Renal cortical epithelial cell (primary cell): ENCODE data around the gene CHST15. TPM values are rescaled to one million over a fixed set of nuclear protein-coding genes. Genes with fewer than 3 reads are reported as not detected.
"Not testable (repeated sequence)": the region's sequence is repeated elsewhere in the genome, so short reads cannot be mapped to it uniquely, and the experiment has no call there.

ENCODE experiments used
- DNase-seq: peaks from one replicate; pipeline ENCODE4 v3.0.0-alpha.2; 2011; ENCODE audit warnings: low read depth
- total RNA-seq: library from RNA; depleted of rRNA; stranded (reverse); fragments of >200 nt; gene quantifications from 2 replicates; pipeline ENCODE4 v1.2.3, GENCODE V29; 2014

Gene CHST15
- total RNA-seq, 1 donor from 2014 or later, result 38.3 TPM

GRCh38 chr10:124099604-124100003, 6.2 kb upstream of the CHST15 start:
- no peak for DNase-seq

DNA sequence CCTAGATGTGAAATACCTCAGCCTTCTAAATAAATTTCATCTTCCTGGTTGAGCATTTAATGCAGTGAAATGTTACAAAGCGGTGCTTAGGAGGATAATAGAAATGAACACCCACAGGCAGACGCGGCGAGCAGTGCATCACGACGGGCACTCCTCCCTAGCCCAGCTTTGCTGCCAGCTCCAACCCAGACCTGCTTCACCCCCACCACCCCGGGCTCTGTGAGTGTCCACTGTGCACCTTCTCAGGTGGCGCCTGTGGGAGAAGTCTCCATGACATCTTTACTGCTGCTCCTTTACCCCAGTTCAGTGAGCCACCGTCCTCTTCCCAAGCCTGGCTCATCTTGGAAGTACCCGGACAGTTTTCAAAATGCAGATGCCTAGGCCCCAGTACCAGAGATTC, 5.2 kb upstream of the CHST15 start:
- DNase-seq, result no peak

DNA sequence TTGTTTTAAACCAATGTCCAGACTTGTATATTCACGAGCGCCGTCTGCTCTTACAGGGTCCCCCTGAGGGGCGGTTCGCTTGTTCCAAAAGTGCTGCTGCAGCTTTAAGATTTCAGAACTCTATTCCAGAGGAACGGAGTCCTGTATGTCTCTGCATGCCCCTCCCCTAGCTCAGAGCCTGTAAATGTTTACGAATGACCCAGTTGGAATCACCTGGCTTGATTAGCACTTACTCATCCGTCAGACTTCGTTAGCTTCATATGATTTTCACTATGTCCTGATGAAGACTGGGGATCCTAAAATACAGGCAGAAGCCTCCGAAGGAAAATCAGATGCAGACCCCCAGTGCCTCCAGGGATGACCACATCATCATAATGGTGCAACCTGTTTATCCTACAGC, 4.5 kb upstream of the CHST15 start:
- DNase-seq, result no peak

DNA sequence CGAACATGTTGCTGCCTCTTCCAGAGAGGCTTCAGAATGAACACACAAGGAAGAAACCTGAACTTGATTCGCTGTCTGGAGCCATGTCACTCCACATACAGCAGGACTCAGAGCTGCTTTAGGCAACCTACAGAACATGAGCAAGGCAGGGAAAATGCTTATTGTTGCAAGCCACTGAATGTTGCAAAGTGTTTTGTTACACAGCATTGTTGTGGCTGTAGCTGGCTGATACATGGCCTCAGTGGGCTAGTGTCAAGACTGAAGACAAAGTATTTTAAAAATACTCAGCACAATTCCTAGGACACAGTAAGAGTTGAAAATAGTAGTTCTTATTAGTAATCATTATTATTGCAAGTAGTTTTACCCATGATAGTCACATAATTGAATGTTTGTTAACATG, 3.1 kb upstream of the CHST15 start:
- DNase-seq, result no peak

DNA sequence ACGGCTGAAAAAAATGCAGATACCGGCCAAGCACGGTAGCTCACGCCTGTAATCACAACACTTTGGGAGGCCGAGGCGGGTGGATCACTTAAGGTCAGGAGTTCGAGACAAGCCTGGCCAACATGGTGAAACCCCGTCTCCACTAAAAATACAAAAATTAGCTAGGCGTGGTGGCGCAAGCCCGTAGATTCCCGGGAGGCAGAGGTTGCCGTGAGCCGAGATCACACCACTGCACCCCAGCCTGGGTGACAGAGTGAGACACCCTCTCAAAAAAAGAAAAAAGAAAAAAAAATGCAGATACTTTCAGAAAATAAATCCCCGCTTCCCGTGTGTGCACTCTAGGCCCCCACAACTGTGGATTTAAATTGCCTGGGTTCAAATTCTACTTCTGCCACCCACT, 2.4 kb upstream of the CHST15 start:
- DNase-seq, result not testable (repeated sequence)

DNA sequence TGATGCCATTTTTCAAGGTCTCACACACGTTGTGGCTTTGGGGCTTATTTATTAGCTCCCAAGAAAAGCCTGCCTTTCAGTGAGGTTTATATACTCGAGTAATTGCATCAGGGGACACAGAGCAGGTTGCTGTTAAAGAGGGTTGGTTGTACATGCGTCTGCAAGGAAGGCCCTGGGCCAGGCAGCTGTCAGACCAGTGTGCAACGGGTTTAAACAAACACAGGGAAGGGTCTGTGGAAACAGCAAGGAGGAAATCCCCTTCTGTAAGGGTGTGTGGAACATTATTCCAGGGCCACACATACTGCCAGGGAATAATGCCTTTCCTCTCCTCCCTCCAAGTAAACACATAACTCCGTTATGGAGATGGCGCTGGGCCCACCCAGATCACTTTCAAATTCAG, 1.7 kb upstream of the CHST15 start:
- no peak for DNase-seq

- no peak for DNase-seq
Measured at GRCh38 chr10:124094419-124094785, 1.0 kb upstream of the CHST15 start.

GRCh38 chr10:124093774-124094418, 498 bp upstream of the CHST15 start:
- DNase-seq, result not testable (repeated sequence)

DNA sequence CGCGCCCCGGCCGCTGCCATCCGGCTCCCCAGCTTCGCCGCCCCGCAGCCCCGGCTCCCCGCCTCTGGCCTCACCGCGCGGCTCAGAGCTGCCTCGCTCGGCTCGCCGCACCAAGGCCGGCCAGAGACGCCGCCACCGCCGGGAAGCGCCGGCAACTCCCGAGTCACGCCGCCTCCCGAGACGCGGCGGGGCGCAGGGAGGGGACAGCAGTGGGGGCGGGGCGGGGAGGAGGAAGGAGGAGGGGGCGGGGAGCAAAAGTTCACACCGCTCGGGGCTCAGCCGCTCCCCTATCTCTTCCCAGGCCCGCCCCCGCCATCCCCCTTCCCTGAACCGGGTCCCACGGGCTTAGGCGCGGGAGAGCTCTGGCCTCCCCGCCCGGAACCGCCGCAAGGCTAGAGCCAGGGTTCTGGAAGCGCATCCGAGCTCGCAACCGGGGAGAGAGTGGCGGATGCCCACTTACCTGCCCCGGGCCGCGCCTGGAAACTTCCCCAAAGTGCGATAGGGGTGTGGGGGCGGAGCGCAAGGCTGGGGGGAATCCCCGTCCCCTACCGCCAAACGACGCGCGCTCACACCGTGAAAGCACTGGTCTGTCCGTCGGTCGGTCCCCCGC, 1.0 kb downstream of the CHST15 start:
- no peak for DNase-seq

- no peak for DNase-seq
Measured at GRCh38 chr10:124091646-124092249, 1.6 kb downstream of the CHST15 start.

DNA sequence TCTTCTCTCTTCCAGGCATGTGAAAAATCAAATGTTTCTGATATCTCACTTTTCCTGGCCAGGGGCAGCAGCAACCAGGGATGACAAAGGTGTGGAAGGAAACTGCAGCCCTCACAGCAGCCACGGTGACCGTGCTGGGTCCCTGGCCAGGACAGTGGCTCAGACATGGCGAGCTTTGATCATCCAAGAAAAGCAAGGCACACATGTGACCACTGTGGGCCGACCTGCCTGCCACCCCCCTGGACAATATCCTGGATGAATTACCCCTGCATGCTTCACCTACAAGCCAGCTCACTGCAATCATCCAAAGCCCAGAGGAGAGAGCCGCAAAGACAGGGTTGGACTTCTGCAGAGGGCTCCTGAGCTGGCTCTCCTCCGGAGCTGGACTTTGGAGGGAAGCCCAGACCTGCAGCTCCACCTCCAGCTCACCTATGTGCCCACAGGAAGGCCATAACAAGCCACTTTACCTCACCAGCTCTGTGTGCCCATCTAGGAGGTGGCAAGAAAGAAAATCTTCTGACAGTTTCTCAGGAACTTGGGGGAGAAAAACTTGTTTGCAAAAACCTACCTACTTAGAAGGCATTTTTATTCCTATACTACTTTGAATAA, 2.7 kb downstream of the CHST15 start:
- no peak for DNase-seq

DNA sequence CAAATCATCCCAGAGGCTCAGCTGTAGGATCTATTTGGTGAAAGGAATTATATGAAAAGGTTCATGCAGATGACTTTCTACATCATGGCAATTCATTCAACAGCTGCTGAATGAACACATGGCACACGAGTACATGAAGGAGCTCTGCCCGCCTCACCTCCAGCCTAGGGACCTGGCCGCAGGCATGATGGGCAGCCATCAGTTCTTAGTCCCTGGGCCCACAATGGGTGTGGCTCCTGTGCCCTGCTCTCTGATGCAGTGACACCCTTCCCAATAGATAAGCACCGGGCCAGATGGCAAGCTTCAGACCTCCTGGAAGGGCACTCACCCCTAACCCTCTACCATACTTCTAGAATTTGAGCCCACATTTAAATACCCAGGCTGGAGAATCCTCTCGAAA, 3.5 kb downstream of the CHST15 start:
- DNase-seq, result no peak

DNA sequence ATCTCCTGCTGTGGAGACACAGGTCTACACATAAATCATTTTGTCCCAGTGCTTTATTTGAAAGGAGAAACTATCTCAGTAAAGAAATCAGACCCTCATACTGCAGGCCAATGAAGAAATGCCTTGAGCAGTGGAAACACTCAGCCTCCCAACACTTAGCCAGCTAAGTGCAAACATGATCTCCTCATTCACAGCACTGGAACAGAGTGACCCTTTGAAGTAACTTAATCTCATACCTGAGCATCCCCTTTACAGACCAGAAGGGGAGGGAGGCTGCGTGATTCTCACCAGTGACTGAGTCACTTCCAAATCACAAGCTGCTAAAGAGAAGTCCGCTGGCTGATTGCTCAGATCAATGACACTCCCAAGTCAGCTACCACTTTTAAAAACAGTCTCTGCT, 4.5 kb downstream of the CHST15 start:
- no peak for DNase-seq

- DNase-seq, result no peak
Measured at GRCh38 chr10:124087672-124088634, 5.4 kb downstream of the CHST15 start.

DNA sequence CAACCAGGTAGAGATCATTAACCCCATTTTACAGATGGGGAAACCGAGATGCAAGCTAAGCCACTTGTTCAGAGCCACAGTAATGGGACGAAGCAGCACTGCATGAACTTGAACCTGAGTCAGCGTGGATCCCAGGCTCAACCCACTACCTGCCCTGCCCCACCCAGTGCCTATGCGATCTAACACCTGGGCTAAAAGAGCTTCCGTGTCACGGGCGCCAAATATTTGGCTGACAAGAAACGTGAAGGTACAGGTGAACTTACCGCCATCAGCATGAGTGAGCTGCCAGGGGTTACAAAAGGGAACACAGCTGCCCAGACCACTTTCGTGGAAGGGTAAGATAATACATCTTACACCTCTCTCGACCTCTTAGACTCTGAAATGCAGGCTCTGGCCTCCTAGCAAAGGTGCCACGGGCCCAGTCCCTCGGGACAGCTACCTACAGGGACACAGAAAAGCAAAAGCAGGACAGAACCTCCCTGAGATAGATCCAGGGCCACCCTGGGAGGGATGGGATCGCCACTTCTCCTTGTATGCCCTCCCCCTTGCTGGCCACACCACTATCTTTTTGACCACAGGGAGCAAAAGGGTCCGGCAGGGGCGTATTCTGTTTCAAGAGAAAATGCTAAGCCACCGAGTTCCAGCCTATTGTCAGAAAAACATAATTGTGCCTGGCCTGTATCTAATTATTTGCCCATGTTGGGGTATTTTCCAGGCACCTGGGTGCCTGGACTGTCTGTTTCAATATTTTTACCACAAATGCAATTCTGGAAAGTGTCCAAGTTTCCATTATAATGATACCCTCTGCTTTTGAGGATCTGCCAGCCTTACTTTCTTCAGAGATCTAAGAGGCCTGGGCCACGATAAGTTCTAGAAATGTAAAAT, 6.4 kb downstream of the CHST15 start:
- DNase-seq, result no peak

GRCh38 chr10:124086097-124086710, 7.2 kb downstream of the CHST15 start:
- DNase-seq, result no peak

DNA sequence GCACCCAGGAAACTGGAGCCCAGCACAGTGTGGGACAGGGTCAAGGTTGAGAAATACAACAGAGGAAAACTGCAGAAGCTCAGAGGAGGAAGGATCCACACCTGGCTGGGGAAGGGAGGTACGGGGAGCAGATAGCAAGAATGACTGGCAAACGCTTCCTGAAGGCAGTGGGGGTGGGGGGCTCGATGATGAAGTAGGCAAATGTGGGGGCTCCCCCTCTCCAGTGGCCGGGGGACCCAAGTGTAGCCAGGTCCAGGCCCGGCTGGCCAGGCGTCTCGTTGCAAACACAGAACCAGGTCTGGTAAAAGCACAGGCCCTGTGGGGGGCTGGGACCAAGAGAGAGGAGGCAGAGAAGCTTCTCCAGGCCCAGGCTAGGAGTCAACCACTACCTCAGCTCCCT, 7.7 kb downstream of the CHST15 start:
- DNase-seq, result no peak

DNA sequence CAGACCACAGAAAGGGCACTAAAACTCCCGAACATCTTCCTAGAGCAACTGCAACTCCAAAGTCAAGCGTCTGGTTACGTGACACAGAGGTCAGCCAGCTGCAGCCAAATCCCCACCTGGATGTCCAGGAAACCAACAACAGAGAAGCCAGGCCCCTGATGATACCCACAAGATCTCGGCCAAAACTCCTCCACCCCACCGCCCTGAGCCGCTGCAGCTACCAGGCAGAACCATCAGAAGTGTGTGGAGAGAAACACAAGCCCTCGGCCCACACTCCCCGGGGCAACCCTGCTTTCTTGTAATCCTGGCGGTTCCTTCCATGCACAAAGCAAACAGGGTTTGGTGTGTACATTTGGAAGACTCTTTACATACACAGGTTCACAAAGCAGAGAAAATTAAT, 8.7 kb downstream of the CHST15 start:
- DNase-seq, result no peak

- DNase-seq, result no peak
Measured at GRCh38 chr10:124083740-124084397, 9.5 kb downstream of the CHST15 start.
